ENCODE data around the gene CCNYL1.

CCNYL1 gene

GRCh38 chr2:207697411-207697810, 14.0 kb upstream of the CCNYL1 start:
- TF ChIP-seq, protein P1, sequence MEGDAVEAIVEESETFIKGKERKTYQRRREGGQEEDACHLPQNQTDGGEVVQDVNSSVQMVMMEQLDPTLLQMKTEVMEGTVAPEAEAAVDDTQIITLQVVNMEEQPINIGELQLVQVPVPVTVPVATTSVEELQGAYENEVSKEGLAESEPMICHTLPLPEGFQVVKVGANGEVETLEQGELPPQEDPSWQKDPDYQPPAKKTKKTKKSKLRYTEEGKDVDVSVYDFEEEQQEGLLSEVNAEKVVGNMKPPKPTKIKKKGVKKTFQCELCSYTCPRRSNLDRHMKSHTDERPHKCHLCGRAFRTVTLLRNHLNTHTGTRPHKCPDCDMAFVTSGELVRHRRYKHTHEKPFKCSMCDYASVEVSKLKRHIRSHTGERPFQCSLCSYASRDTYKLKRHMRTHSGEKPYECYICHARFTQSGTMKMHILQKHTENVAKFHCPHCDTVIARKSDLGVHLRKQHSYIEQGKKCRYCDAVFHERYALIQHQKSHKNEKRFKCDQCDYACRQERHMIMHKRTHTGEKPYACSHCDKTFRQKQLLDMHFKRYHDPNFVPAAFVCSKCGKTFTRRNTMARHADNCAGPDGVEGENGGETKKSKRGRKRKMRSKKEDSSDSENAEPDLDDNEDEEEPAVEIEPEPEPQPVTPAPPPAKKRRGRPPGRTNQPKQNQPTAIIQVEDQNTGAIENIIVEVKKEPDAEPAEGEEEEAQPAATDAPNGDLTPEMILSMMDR (conservative IDR thresholded peaks at IDR 0.05; ENCODE audit: control insufficient read depth, insufficient read depth, low read depth, low read length), result no peak
- DNase-seq (ENCODE audit: low read depth), result no peak
- H3K4me3 ChIP-seq (ENCODE audit: control insufficient read depth, low read depth, low read length), result no peak overlapping the region

DNA sequence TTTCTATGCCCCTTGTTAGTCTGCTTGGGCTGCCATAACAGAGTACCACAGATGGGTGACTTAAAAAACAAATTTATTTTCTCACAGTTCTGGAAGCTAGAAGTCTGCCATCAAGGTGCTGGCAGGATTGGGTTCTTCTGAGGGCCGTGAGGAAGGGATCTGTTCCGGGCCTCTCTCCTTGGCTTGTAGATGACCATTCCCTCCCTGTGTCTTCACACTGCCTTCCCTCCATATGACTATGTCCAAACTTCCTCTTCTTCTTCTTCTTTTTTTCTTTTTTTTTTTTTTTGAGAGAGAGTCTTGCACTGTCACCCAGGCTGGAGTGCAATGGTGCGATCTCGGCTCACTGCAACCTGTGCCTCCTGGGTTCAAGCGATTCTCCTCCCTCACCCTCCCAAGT, 13.1 kb upstream of the CCNYL1 start:
- DNase-seq (ENCODE audit: low read depth), result no peak
- TF ChIP-seq, protein P1 (conservative IDR thresholded peaks at IDR 0.05; ENCODE audit: control insufficient read depth, insufficient read depth, low read depth, low read length), result no peak
- no peak overlapping the region for H3K4me3 ChIP-seq (ENCODE audit: control insufficient read depth, low read depth, low read length)

- no peak overlapping the region for H3K4me3 ChIP-seq (ENCODE audit: control insufficient read depth, low read depth, low read length)
- TF ChIP-seq, protein P1 (conservative IDR thresholded peaks at IDR 0.05; ENCODE audit: control insufficient read depth, insufficient read depth, low read depth, low read length), result no peak
- DNase-seq (ENCODE audit: low read depth), result no peak
Measured at GRCh38 chr2:207704078-207704477, 7.4 kb upstream of the CCNYL1 start.

DNA sequence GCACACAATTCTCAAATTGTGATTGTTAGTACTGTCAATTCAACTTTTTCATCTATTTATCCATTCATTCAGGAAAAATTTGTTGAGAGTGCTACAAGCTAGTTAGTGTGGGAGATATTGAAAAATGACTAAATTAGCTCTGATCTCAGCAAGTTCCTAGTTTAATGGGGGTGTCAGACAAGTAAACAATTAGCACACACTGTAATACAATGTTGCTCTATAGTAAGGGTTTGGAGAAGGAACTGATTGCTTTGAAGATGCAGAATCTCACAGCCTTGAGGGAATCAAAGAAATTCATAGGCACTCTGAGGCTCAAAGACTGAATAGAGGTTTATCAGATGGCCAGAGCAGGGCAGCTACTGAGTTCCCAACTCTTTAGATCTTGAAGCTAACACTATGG, 6.8 kb upstream of the CCNYL1 start:
- no peak overlapping the region for H3K4me3 ChIP-seq (ENCODE audit: control insufficient read depth, low read depth, low read length)
- DNase-seq (ENCODE audit: low read depth), result no peak
- TF ChIP-seq, protein P1 (conservative IDR thresholded peaks at IDR 0.05; ENCODE audit: control insufficient read depth, insufficient read depth, low read depth, low read length), result no peak

GRCh38 chr2:207706936-207707860, 4.2 kb upstream of the CCNYL1 start:
- DNase-seq (ENCODE audit: low read depth), result no peak
- TF ChIP-seq, protein P1 (conservative IDR thresholded peaks at IDR 0.05; ENCODE audit: control insufficient read depth, insufficient read depth, low read depth, low read length), result no peak
- no peak overlapping the region for H3K4me3 ChIP-seq (ENCODE audit: control insufficient read depth, low read depth, low read length)

DNA sequence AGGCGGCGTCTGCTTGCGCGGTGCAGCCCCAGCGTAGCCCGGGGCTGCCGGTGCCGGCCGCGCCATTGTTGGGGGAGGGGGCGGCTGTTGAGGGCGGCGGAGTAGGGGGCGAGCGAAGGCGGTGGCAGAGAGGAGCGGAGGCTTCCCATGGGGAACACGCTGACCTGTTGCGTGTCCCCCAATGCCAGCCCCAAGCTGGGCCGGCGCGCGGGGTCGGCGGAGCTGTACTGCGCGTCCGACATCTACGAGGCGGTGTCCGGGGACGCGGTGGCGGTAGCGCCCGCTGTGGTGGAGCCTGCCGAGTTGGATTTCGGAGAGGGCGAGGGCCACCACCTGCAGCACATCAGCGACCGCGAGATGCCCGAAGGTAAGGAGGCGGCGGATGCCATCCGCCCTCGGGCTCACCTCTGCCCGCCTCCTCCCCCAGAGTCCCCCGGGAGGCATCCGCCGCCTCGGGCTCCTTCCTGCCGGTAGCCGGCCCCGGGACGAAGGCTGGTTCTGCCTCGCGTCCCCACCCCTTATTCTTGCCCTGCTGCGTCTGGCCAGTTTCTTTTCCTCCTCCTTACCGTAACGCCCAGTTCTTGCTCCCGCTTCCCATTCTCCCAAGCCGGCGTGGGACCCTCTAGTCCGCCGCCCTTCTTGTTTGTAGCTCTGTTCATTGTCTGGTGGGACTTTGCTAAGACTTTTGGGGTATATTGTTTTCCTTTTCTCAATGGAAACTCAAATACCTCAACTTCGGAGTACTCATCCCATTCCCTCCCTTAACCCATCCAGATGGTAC, 500 bp downstream of the CCNYL1 start:
- peak; percentile 28 for DNase-seq (ENCODE audit: low read depth)
- TF ChIP-seq, protein P1 (conservative IDR thresholded peaks at IDR 0.05; ENCODE audit: control insufficient read depth, insufficient read depth, low read depth, low read length), result no peak

More for the DNA sequence above, 500 bp downstream of the CCNYL1 start:
- H3K4me3 ChIP-seq (ENCODE audit: control insufficient read depth, low read depth, low read length), result peak overlapping the region; percentile 84
